ENCODE measurements around the gene GORASP2. TPM values are rescaled to one million over a fixed set of nuclear protein-coding genes. Genes with fewer than 3 reads are reported as not detected.

GORASP2 gene
- total RNA-seq, 4 donors from 2014 or later = 40.6 to 59.8 (median 47.1) TPM

GRCh38 chr2:170953941-170954340 is 24.9 kb downstream of the GORASP2 start:
- no peaks in the 10 kb centered on the region for H3K4me1 ChIP-seq
- WGBS = 70% methylated on average over 4 of the region's 4 CpGs
- H3K36me3 ChIP-seq = peaks cover 96% of the 10 kb centered on the region
- TF ChIP-seq CTCF (IDR thresholded peaks at IDR 0.05) (no peak), POLR2A (IDR thresholded peaks at IDR 0.05) (no peak), POLR2AphosphoS5 (IDR thresholded peaks at IDR 0.05) (no peak), EP300 (IDR thresholded peaks at IDR 0.05) (no peak)
- no peak overlapping the region for H3K4me3 ChIP-seq
- no peak overlapping the region for H3K27ac ChIP-seq
- DNase-seq (ENCODE audit: low spot score in 2 of 2) = no peak
- no peaks in the 10 kb centered on the region for H3K9me3 ChIP-seq
- H3K27me3 ChIP-seq = no peaks in the 10 kb centered on the region

GRCh38 chr2:170963386-170963785 is 34.3 kb downstream of the GORASP2 start:
- no peak for TF ChIP-seq EP300 (IDR thresholded peaks at IDR 0.05)
- no peak for TF ChIP-seq CTCF (IDR thresholded peaks at IDR 0.05)
- no peak for TF ChIP-seq POLR2A (IDR thresholded peaks at IDR 0.05)
- no peaks in the 10 kb centered on the region for H3K9me3 ChIP-seq
- H3K4me1 ChIP-seq = peaks cover 8% of the 10 kb centered on the region
- 79% methylated on average over 5 of the region's 5 CpGs for WGBS
- H3K27ac ChIP-seq = no peak overlapping the region
- no peak for DNase-seq (ENCODE audit: low spot score in 2 of 2)
- peaks cover 85% of the 10 kb centered on the region for H3K36me3 ChIP-seq
- no peaks in the 10 kb centered on the region for H3K27me3 ChIP-seq
- no peak overlapping the region for H3K4me3 ChIP-seq

- Histone ChIP-seq H3K4me1 (peaks cover 8% of the 10 kb centered on the region), H3K27ac (peak overlapping the region; percentile 7), H3K27me3 (no peaks in the 10 kb centered on the region), H3K36me3 (peaks cover 71% of the 10 kb centered on the region), H3K4me3 (no peak overlapping the region), H3K9me3 (no peaks in the 10 kb centered on the region)
- DNase-seq (ENCODE audit: low spot score in 2 of 2) = no peak
- 67% methylated on average over 16 of the region's 20 CpGs for WGBS
- TF ChIP-seq EP300 (IDR thresholded peaks at IDR 0.05) = no peak
- TF ChIP-seq CTCF (IDR thresholded peaks at IDR 0.05) = no peak
- TF ChIP-seq POLR2AphosphoS5 (IDR thresholded peaks at IDR 0.05) = no peak
- no peak for TF ChIP-seq POLR2A (IDR thresholded peaks at IDR 0.05)
Observed at GRCh38 chr2:170965446-170966225, 36.6 kb downstream of the GORASP2 start.

GRCh38 chr2:170966648-170967396 is 37.8 kb downstream of the GORASP2 start:
- H3K9me3 ChIP-seq = no peaks in the 10 kb centered on the region
- no peaks in the 10 kb centered on the region for H3K27me3 ChIP-seq
- H3K36me3 ChIP-seq = peaks cover 59% of the 10 kb centered on the region
- TF ChIP-seq POLR2AphosphoS5 (IDR thresholded peaks at IDR 0.05) (no peak), CTCF (IDR thresholded peaks at IDR 0.05) (no peak), POLR2A (IDR thresholded peaks at IDR 0.05) (no peak), EP300 (IDR thresholded peaks at IDR 0.05) (no peak)
- H3K4me3 ChIP-seq = no peak overlapping the region
- WGBS = 78% methylated on average over 13 of the region's 13 CpGs
- H3K27ac ChIP-seq = no peak overlapping the region
- peaks cover 8% of the 10 kb centered on the region for H3K4me1 ChIP-seq
- DNase-seq (ENCODE audit: low spot score in 2 of 2) = no peak

- no peaks in the 10 kb centered on the region for H3K9me3 ChIP-seq
- peaks cover 11% of the 10 kb centered on the region for H3K4me1 ChIP-seq
- H3K36me3 ChIP-seq = peaks cover 51% of the 10 kb centered on the region
- TF ChIP-seq CTCF (IDR thresholded peaks at IDR 0.05) = no peak
- DNase-seq (ENCODE audit: low spot score in 2 of 2) = no peak
- no peak overlapping the region for H3K4me3 ChIP-seq
- no peaks in the 10 kb centered on the region for H3K27me3 ChIP-seq
- no peak overlapping the region for H3K27ac ChIP-seq
- 85% methylated on average over 5 of the region's 5 CpGs for WGBS
Observed at GRCh38 chr2:170967553-170967952, 38.5 kb downstream of the GORASP2 start.
